ENCODE results near the gene ABCA1. TPM values are rescaled to one million over a fixed set of nuclear protein-coding genes. Genes with fewer than 3 reads are reported as not detected.
A peak's percentile ranks its signal among the peaks of the same experiment; 100 is the strongest.

The ABCA1 gene
- total RNA-seq, 2 experiments from 2014 or later: 14.1 to 16.9 TPM

GRCh38 chr9:104970271-104970987, 42.5 kb upstream of the ABCA1 start:
- Histone ChIP-seq H3K27ac (ENCODE audit: low read depth in 1 of 2, low read length in 2 of 2) (no peak overlapping the region), H3K9me3 (ENCODE audit: control insufficient read depth in 1 of 2, insufficient read depth in 1 of 2, low read length in 2 of 2) (no peaks in the 10 kb centered on the region), H3K27me3 (ENCODE audit: control insufficient read depth in 1 of 2, insufficient read depth in 2 of 2, low read length in 2 of 2) (no peaks in the 10 kb centered on the region), H3K36me3 (ENCODE audit: insufficient read depth, low read length) (no peaks in the 10 kb centered on the region), H3K4me1 (ENCODE audit: insufficient read depth, low read length) (peaks cover 14% of the 10 kb centered on the region), H3K4me3 (ENCODE audit: low read length) (no peak overlapping the region)
- DNase-seq (no peak), ATAC-seq (ENCODE audit: poor library complexity) (no peak)
- CTCF ChIA-PET: no interaction called here
- peaks cover 8% of the 10 kb centered on the region for H3K27me3 Mint-ChIP-seq
- no peak for TF ChIP-seq CTCF (IDR thresholded peaks at IDR 0.05)
- POLR2A ChIA-PET: no interaction called here
- peaks cover 39% of the 10 kb centered on the region for H3K4me1 Mint-ChIP-seq (ENCODE audit: low read depth)
- no peak overlapping the region for H3K27ac Mint-ChIP-seq
- intact Hi-C loops (cut with DNase I, micrococcal nuclease): no loop called here
- no peaks in the 10 kb centered on the region for H3K36me3 Mint-ChIP-seq (ENCODE audit: low read depth)
- H3K4me3 Mint-ChIP-seq: no peak overlapping the region
- H3K9me3 Mint-ChIP-seq: no peaks in the 10 kb centered on the region

GRCh38 chr9:104969116-104969515, 41.2 kb upstream of the ABCA1 start:
- Mint-ChIP-seq H3K27me3 (peaks cover 8% of the 10 kb centered on the region), H3K4me3 (peak overlapping the region; percentile 95), H3K36me3 (ENCODE audit: low read depth) (no peaks in the 10 kb centered on the region), H3K9me3 (no peaks in the 10 kb centered on the region), H3K27ac (peak overlapping the region; percentile 77), H3K4me1 (ENCODE audit: low read depth) (peaks cover 32% of the 10 kb centered on the region)
- POLR2A ChIA-PET: interaction anchor here (0.9 to 2.1 kb wide), 3 partner anchors 43 to 875 kb away, joined by 3 to 7 read pairs (median 3); partner anchors contain the start of gene SMC2
- H3K36me3 ChIP-seq (ENCODE audit: insufficient read depth, low read length): no peaks in the 10 kb centered on the region
- intact Hi-C loops (cut with DNase I, micrococcal nuclease): loop anchor here (1.0 to 10.0 kb wide), 7 partner anchors 20 to 877 kb away; partner anchors contain the start of genes SLC44A1 (in 1 of the 2) and SMC2 (in 1 of the 2)
- CTCF ChIA-PET: interaction anchor here (2.3 kb wide), 1 partner anchor 42 kb away, joined by 8 read pairs; the partner anchor contains the start of gene ABCA1
- DNase-seq (no peak), ATAC-seq (ENCODE audit: poor library complexity) (no peak)
- TF ChIP-seq CTCF (IDR thresholded peaks at IDR 0.05): no peak
- H3K9me3 ChIP-seq (ENCODE audit: control insufficient read depth in 1 of 2, insufficient read depth in 1 of 2, low read length in 2 of 2): no peaks in the 10 kb centered on the region
- H3K27ac ChIP-seq (ENCODE audit: low read depth in 1 of 2, low read length in 2 of 2): no peak overlapping the region
- no peak overlapping the region for H3K4me3 ChIP-seq (ENCODE audit: low read length)
- H3K27me3 ChIP-seq (ENCODE audit: control insufficient read depth in 1 of 2, insufficient read depth in 2 of 2, low read length in 2 of 2): no peaks in the 10 kb centered on the region
- peaks cover 14% of the 10 kb centered on the region for H3K4me1 ChIP-seq (ENCODE audit: insufficient read depth, low read length)

GRCh38 chr9:104968025-104968982, 40.3 kb upstream of the ABCA1 start:
- Histone ChIP-seq H3K27ac (ENCODE audit: low read depth in 1 of 2, low read length in 2 of 2) (no peak overlapping the region), H3K4me1 (ENCODE audit: insufficient read depth, low read length) (peaks cover 14% of the 10 kb centered on the region), H3K27me3 (ENCODE audit: control insufficient read depth in 1 of 2, insufficient read depth in 2 of 2, low read length in 2 of 2) (no peaks in the 10 kb centered on the region), H3K4me3 (ENCODE audit: low read length) (peak overlapping the region; percentile 75), H3K9me3 (ENCODE audit: control insufficient read depth in 1 of 2, insufficient read depth in 1 of 2, low read length in 2 of 2) (no peaks in the 10 kb centered on the region), H3K36me3 (ENCODE audit: insufficient read depth, low read length) (no peaks in the 10 kb centered on the region)
- POLR2A ChIA-PET: interaction anchor here (0.9 to 2.1 kb wide), 5 partner anchors 42 to 874 kb away, joined by 3 to 7 read pairs (median 5); partner anchors contain the start of genes SLC44A1 and SMC2
- peak overlapping the region; percentile 95 for H3K4me3 Mint-ChIP-seq
- DNase-seq: peak; percentile 80 to 92 (median 86)
- peaks cover 8% of the 10 kb centered on the region for H3K27me3 Mint-ChIP-seq
- peak; percentile 97 for ATAC-seq (ENCODE audit: poor library complexity)
- no peak for TF ChIP-seq CTCF (IDR thresholded peaks at IDR 0.05)
- H3K4me1 Mint-ChIP-seq (ENCODE audit: low read depth): peaks cover 27% of the 10 kb centered on the region
- peak overlapping the region; percentile 77 for H3K27ac Mint-ChIP-seq
- no peaks in the 10 kb centered on the region for H3K36me3 Mint-ChIP-seq (ENCODE audit: low read depth)
- CTCF ChIA-PET: interaction anchor here (0.8 to 2.3 kb wide), 2 partner anchors 41 to 105 kb away, joined by 4 to 8 read pairs; partner anchors contain the start of gene ABCA1
- intact Hi-C loops (cut with DNase I, micrococcal nuclease): loop anchor here (1.0 to 10.0 kb wide), 8 partner anchors 20 to 876 kb away; partner anchors contain the start of genes ABCA1 (in 1 of the 2), SLC44A1 (in 1 of the 2) and SMC2 (in 1 of the 2)
- H3K9me3 Mint-ChIP-seq: no peaks in the 10 kb centered on the region
